Endodermal cell (in vitro differentiated cells): Measurements from ENCODE around the gene OPRD1. TPM values are rescaled to one million over a fixed set of nuclear protein-coding genes. Genes with fewer than 3 reads are reported as not detected.

ENCODE experiments used
- DNase-seq: peaks from one replicate; pipeline ENCODE4 v3.0.0-alpha.2; 2017
- H3K27ac ChIP-seq: 2 replicates; pipeline ENCODE4 v1.5.1; 2013; ENCODE audit warnings: mild to moderate bottlenecking, low read depth, low read length, moderate library complexity
- H3K27me3 ChIP-seq: 2 replicates; pipeline ENCODE4 v1.6.1; 2013; ENCODE audit warnings: mild to moderate bottlenecking, low read length, moderate library complexity; ENCODE audit not compliant: insufficient read depth, control insufficient read depth, poor library complexity, severe bottlenecking
- H3K36me3 ChIP-seq: 2 replicates; pipeline ENCODE4 v1.7.0; 2013; ENCODE audit warnings: mild to moderate bottlenecking, low read length, moderate library complexity; ENCODE audit not compliant: control insufficient read depth, insufficient read depth
- H3K4me1 ChIP-seq: one replicate; pipeline ENCODE4 v1.7.0; 2013; ENCODE audit warnings: low read length; ENCODE audit not compliant: control insufficient read depth, insufficient read depth
- H3K4me3 ChIP-seq: 2 replicates; pipeline ENCODE4 v1.5.1; 2013; ENCODE audit warnings: mild to moderate bottlenecking, low read length, moderate library complexity
- H3K9ac ChIP-seq: 2 replicates; pipeline ENCODE4 v1.6.1; 2013; ENCODE audit warnings: mild to moderate bottlenecking, low read length, moderate library complexity; ENCODE audit not compliant: poor library complexity, severe bottlenecking; ENCODE audit errors: extremely low read depth
- H3K9me3 ChIP-seq: 2 replicates; pipeline ENCODE4 v1.6.1; 2013; ENCODE audit warnings: mild to moderate bottlenecking, low read length, moderate library complexity; ENCODE audit not compliant: control insufficient read depth
- H3K27ac Mint-ChIP-seq: 2 replicates; pipeline ENCODE4 v1.8.0; 2020; ENCODE audit warnings: mixed read lengths
- H3K27me3 Mint-ChIP-seq: 2 replicates; pipeline ENCODE4 v1.8.0; 2021; ENCODE audit warnings: mild to moderate bottlenecking, mixed read lengths; ENCODE audit not compliant: insufficient read depth
- H3K36me3 Mint-ChIP-seq: 2 replicates; pipeline ENCODE4 v1.8.0; 2020; ENCODE audit warnings: low read depth, mixed read lengths
- H3K4me1 Mint-ChIP-seq: 2 replicates; pipeline ENCODE4 v1.8.0; 2020; ENCODE audit warnings: mixed read lengths
- H3K4me3 Mint-ChIP-seq: 2 replicates; pipeline ENCODE4 v1.8.0; 2020; ENCODE audit warnings: mild to moderate bottlenecking, moderate library complexity, mixed read lengths
- H3K9me3 Mint-ChIP-seq: 2 replicates; pipeline ENCODE4 v1.8.0; 2020; ENCODE audit warnings: mild to moderate bottlenecking, mixed read lengths
- WGBS, 2 experiments: methylation state at CpG; one replicate each; pipeline versions ENCODE4 v1.1.5 to v1.1.7; 2013; ENCODE audit warnings: missing lambda C conversion rate in 2 of 2, mixed read lengths in 1 of 2; ENCODE audit not compliant: insufficient coverage in 1 of 2, insufficient read length in 1 of 2; 5-methylcytosine and 5-hydroxymethylcytosine counted together
- total RNA-seq, 2 donors: library from RNA; stranded (reverse); fragmentation: NEBNext Ultra II Directional in 1 of 2; extraction: Animal tissue kit (Norgen Biotek cat#: 25700) in 1 of 2; gene quantifications; 2 replicates in 1 of 2; 3 replicates in 1 of 2; pipeline ENCODE4 v1.2.1, GENCODE V29; 2021
- TF ChIP-seq, protein P1 (sequence below): fragments of 200-600 bp; sonication (generic); conservative IDR thresholded peaks from 2 replicates; pipeline ENCODE4 v1.5.0; 2021; ENCODE audit warnings: antibody characterized with exemption, mild to moderate bottlenecking

OPRD1 gene
- total RNA-seq, 2 donors from 2014 or later = 0.55 to 0.75 TPM

DNA sequence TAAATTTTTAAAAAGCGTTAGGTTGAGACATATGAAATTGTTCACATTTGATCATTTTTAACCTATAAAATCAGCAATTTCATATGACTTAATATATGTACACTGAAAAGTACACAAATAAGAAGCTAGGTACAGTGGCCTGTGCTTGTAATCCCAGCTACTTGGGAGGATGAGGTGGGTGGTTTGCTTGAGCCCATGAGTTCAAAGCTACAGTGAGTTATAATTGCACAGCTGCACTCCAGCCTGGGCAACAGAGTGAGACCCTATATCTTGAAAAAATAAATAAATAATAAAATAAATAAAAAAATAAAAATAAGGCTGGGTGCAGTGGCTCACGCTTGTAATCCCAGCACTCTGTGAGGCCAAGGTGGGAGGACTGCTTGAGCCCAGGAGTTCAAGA lies 97.2 kb downstream of the OPRD1 start:
- 80% methylated on average over 1 of the region's 2 CpGs; no CpG with 5 or more reads in 1 of the 2 experiments for WGBS, 2 experiments
- Mint-ChIP-seq H3K27me3 (no peaks in the 10 kb centered on the region), H3K9me3 (peaks cover 4% of the 10 kb centered on the region), H3K4me3 (no peak overlapping the region), H3K27ac (no peak overlapping the region), H3K36me3 (no peaks in the 10 kb centered on the region), H3K4me1 (peaks cover 7% of the 10 kb centered on the region)
- H3K4me1 ChIP-seq = peaks cover 4% of the 10 kb centered on the region
- H3K36me3 ChIP-seq = no peaks in the 10 kb centered on the region
- H3K4me3 ChIP-seq = no peak overlapping the region
- no peak for DNase-seq
- H3K27me3 ChIP-seq = no peaks in the 10 kb centered on the region
- peaks cover 3% of the 10 kb centered on the region for H3K9me3 ChIP-seq
- H3K9ac ChIP-seq = no peak overlapping the region
- TF ChIP-seq, protein P1, sequence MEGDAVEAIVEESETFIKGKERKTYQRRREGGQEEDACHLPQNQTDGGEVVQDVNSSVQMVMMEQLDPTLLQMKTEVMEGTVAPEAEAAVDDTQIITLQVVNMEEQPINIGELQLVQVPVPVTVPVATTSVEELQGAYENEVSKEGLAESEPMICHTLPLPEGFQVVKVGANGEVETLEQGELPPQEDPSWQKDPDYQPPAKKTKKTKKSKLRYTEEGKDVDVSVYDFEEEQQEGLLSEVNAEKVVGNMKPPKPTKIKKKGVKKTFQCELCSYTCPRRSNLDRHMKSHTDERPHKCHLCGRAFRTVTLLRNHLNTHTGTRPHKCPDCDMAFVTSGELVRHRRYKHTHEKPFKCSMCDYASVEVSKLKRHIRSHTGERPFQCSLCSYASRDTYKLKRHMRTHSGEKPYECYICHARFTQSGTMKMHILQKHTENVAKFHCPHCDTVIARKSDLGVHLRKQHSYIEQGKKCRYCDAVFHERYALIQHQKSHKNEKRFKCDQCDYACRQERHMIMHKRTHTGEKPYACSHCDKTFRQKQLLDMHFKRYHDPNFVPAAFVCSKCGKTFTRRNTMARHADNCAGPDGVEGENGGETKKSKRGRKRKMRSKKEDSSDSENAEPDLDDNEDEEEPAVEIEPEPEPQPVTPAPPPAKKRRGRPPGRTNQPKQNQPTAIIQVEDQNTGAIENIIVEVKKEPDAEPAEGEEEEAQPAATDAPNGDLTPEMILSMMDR = no peak
- no peak overlapping the region for H3K27ac ChIP-seq

DNA sequence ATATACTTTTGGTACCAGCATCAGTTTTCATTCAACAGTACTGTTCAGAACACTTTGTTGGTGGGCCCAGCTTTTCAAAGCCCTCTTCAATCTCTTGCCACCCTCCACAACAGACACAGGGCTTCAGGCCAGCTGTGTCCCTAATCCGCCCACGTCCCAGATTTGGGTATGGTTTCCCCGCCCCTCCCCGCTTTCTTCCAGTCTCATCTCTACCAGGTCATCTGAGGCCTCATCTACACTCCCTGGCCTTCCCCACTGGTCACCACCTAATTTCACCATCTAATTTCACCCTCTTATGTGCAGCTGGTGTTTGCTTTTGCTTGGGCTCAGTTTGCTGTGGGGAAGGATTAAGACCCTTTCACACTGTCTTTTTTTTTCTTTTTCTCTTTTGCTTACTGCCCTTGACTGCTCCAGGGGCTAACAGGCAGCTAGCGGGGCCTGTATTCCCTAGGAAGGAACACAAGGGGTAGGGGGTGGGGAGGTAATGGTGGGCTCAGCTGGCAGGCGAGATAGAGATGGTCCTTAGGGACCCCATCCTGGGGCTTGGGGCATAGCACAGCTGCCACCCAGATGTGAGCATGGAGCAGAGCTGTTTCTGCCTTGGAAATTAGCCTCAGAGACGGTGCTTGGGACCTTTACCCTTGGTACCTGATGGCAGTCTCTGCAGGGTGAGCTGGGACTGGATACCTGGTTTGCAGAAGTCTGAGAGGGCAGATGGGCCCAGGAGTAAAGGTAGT lies 98.6 kb downstream of the OPRD1 start:
- peaks cover 11% of the 10 kb centered on the region for H3K4me1 Mint-ChIP-seq
- no peak overlapping the region for H3K27ac Mint-ChIP-seq
- H3K36me3 ChIP-seq = no peaks in the 10 kb centered on the region
- H3K27me3 ChIP-seq = no peaks in the 10 kb centered on the region
- no peaks in the 10 kb centered on the region for H3K27me3 Mint-ChIP-seq
- TF ChIP-seq, protein P1 = no peak
- no peak overlapping the region for H3K9ac ChIP-seq
- peak; percentile 33 for DNase-seq
- H3K9me3 Mint-ChIP-seq = no peaks in the 10 kb centered on the region
- no peak overlapping the region for H3K4me3 ChIP-seq
- H3K4me1 ChIP-seq = peaks cover 4% of the 10 kb centered on the region
- H3K36me3 Mint-ChIP-seq = no peaks in the 10 kb centered on the region
- 87 to 100% methylated on average over 1 to 7 of the region's 7 CpGs for WGBS, 2 experiments
- no peaks in the 10 kb centered on the region for H3K9me3 ChIP-seq
- H3K4me3 Mint-ChIP-seq = no peak overlapping the region
- H3K27ac ChIP-seq = no peak overlapping the region

DNA sequence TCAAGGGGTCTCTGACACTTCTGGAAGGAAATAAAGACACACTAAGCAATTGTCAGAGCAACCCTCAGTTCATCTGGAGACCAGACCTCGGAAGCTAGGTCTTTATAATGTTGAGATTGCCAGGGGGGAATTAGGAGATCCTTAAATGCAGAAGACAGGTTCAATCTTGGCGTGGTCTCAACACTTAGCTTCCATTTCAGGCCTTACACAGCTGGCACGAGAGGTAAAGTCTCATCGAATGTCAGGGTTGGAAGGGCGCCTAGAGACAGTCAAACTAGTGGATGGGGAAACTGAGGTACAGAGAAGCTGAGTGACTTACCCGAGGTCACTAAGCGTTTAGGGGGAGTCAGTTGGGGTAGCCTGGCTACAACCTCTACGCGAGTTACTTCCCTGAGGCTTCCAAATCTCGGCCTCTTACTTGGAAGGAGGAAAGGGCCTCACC lies 101.8 kb downstream of the OPRD1 start:
- Histone ChIP-seq H3K9me3 (no peaks in the 10 kb centered on the region), H3K36me3 (no peaks in the 10 kb centered on the region), H3K4me1 (peaks cover 4% of the 10 kb centered on the region), H3K4me3 (peak overlapping the region; percentile 81), H3K9ac (peak overlapping the region; percentile 50), H3K27ac (peak overlapping the region; percentile 55), H3K27me3 (no peaks in the 10 kb centered on the region)
- DNase-seq = no peak
- peak overlapping the region; percentile 85 for H3K27ac Mint-ChIP-seq
- no peaks in the 10 kb centered on the region for H3K36me3 Mint-ChIP-seq
- WGBS, 2 experiments = 44 to 49% methylated on average over 9 to 10 of the region's 10 CpGs
- no peaks in the 10 kb centered on the region for H3K27me3 Mint-ChIP-seq
- peaks cover 19% of the 10 kb centered on the region for H3K4me1 Mint-ChIP-seq
- no peaks in the 10 kb centered on the region for H3K9me3 Mint-ChIP-seq
- H3K4me3 Mint-ChIP-seq = peak overlapping the region; percentile 97
- TF ChIP-seq, protein P1 = no peak
